ENCODE data around the gene SCGB3A1.

The SCGB3A1 gene

DNA sequence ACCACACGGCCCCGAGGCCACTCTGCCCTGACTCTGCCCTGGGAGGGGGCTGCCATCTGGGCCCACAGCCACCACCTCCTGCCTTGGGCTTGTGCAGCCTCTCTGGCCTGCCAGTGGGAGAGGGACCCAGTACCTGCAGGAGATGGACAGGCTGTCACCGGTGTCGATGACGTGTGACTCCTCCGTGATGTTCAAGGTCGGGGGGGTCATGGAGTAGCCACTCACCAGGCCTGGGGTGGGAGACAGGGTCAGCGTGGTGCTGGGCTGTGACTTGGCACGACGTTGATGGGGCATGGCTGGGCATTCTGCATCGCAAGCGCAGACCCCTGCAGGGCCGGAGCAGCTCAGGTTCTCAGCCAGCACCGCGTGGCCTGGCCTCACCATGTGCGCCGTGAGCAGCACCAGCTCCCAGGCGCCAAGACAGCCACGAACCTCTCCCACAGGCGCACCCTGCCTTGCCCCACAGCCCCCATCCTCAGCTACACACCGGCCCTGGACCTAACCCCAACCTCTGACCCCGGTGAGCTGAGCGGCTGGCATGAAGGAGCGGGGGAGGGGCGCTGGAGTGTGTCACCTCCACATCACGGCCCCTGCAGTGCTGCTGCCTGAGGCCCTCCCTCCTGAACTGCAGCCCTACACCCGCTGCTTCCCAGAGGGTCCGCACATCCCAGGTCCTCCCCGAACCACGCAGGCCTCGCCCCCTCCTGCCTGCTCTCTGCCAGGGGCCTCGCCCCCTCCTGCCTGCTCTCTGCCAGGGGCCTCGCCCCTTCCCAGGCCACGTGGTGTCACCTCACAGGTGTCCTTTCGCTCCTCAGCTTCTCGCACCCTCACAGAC is 40.5 kb upstream of the SCGB3A1 start:
- no peak for FAIRE-seq
- DNase-seq (ENCODE audit: insufficient read length, low spot score): no peak
- no peak for TF ChIP-seq TAF1 (IDR thresholded peaks at IDR 0.05; ENCODE audit: low read depth, low read length)
- TF ChIP-seq POLR2AphosphoS5 (IDR thresholded peaks at IDR 0.05; ENCODE audit: low read depth, low read length): no peak
- no peak for TF ChIP-seq POU2F2 (IDR thresholded peaks at IDR 0.05; ENCODE audit: low read depth, low read length)
- no peak for TF ChIP-seq PAX5 (IDR thresholded peaks at IDR 0.05; ENCODE audit: insufficient read depth, low read length, severe bottlenecking)
- no peak for TF ChIP-seq SPI1 (IDR thresholded peaks at IDR 0.05; ENCODE audit: low read depth, low read length)
- no peak for TF ChIP-seq POLR2A (IDR thresholded peaks at IDR 0.05; ENCODE audit: low read depth, low read length)

DNA sequence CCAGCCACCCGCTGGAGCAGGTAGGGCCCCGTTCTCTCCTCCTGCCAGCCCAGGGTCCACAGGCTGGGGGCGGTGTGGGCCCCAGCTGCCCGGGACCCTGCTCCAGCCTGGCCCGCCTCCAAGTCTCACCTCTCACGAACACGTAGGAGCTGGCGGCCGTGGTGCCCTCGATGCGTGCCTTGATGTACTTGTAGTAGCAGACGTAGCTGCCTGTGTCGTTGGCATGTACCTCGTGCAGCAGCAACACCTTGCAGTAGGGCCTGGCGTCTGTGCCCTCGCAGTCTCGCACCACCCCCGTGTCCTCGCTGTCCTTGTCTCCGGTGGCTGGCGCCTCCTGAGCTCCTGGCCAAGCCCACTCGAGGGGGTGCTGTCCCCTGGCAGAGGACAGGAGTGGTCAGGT is 39.1 kb upstream of the SCGB3A1 start:
- FAIRE-seq (no peak), DNase-seq (ENCODE audit: insufficient read length, low spot score) (no peak)
- TF ChIP-seq PAX5 (IDR thresholded peaks at IDR 0.05; ENCODE audit: insufficient read depth, low read length, severe bottlenecking) (no peak), POLR2A (IDR thresholded peaks at IDR 0.05; ENCODE audit: low read depth, low read length) (no peak), SPI1 (IDR thresholded peaks at IDR 0.05; ENCODE audit: low read depth, low read length) (no peak), POLR2AphosphoS5 (IDR thresholded peaks at IDR 0.05; ENCODE audit: low read depth, low read length) (no peak), TAF1 (IDR thresholded peaks at IDR 0.05; ENCODE audit: low read depth, low read length) (no peak), POU2F2 (IDR thresholded peaks at IDR 0.05; ENCODE audit: low read depth, low read length) (no peak)

DNA sequence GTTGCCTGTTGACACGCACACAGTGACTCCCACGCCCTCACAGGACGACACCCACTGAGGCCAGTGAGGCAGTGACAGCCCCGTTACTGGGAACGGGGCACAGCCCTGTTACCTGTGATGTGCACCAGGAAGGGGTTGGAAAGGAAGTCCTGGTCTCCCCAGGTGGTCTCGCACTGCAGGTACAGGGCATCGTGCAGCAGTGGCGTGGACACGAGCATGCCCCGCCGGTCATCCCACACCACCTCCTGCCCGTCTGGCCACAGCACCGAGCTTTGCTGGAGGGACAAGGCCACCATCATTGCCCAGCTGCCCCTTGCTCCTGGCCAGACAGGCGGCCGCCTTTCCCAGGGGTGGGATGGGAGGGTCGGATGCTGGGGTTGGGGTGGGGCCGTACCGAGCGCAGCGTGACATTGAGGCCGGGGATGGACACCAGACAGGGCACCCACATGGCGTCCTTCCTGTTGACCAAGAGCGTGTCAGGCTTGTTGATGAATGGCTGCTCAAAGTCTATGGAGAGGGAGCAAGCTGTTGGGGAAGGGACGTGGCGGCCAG is 38.6 kb upstream of the SCGB3A1 start:
- DNase-seq (ENCODE audit: insufficient read length, low spot score): no peak
- TF ChIP-seq POLR2A (IDR thresholded peaks at IDR 0.05; ENCODE audit: low read depth, low read length) (no peak), POU2F2 (IDR thresholded peaks at IDR 0.05; ENCODE audit: low read depth, low read length) (no peak), TAF1 (IDR thresholded peaks at IDR 0.05; ENCODE audit: low read depth, low read length) (no peak), SPI1 (IDR thresholded peaks at IDR 0.05; ENCODE audit: low read depth, low read length) (no peak), POLR2AphosphoS5 (IDR thresholded peaks at IDR 0.05; ENCODE audit: low read depth, low read length) (no peak), PAX5 (IDR thresholded peaks at IDR 0.05; ENCODE audit: insufficient read depth, low read length, severe bottlenecking) (no peak)
- no peak for FAIRE-seq

DNA sequence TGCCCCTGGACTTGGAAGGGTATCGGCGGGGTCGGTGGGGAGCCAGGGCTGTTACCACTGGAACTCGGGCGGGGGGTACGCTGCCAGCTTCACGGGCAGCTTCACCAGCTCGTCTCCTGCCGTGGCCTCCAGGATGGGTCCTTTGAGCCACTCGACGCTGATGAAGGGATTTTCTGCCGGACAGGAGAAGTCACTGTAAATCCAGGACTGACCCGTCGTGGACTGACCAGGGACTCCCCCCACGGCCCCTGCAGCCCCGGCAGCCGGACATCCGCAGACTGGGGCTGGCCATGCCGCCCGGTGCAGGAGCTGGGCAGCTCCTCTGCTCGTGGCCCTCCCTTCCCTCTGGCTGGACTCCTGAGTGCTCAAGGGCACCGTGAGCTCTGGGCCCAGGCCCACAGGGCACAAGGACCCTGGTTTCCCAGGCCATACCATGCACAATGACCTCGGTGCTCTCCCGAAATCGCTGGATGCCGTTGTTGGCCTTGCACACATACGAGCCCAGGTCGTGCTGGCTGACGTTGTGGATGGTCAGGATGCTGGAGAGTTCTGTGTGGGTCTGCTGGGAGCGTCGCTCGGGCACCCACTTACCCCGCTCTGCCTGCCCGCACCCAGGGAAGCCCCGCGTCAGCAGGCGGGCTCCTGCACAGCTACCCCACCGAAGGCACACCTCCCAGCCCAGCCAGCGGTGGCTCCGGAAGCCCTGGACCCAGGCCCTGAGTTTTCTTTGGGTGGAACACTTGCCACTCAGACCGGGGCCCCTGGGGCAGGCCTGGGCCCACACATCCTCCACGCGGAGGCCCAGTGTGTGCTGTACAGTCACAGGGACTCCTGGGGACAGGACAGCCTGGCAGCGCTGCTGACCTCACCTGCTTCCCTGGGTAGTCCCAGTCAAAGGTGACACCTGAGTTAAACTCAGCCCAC is 37.8 kb upstream of the SCGB3A1 start:
- TF ChIP-seq PAX5 (IDR thresholded peaks at IDR 0.05; ENCODE audit: insufficient read depth, low read length, severe bottlenecking) (no peak), TAF1 (IDR thresholded peaks at IDR 0.05; ENCODE audit: low read depth, low read length) (no peak), POLR2A (IDR thresholded peaks at IDR 0.05; ENCODE audit: low read depth, low read length) (no peak), POU2F2 (IDR thresholded peaks at IDR 0.05; ENCODE audit: low read depth, low read length) (no peak), SPI1 (IDR thresholded peaks at IDR 0.05; ENCODE audit: low read depth, low read length) (no peak), POLR2AphosphoS5 (IDR thresholded peaks at IDR 0.05; ENCODE audit: low read depth, low read length) (no peak)
- FAIRE-seq (no peak), DNase-seq (ENCODE audit: insufficient read length, low spot score) (no peak)

DNA sequence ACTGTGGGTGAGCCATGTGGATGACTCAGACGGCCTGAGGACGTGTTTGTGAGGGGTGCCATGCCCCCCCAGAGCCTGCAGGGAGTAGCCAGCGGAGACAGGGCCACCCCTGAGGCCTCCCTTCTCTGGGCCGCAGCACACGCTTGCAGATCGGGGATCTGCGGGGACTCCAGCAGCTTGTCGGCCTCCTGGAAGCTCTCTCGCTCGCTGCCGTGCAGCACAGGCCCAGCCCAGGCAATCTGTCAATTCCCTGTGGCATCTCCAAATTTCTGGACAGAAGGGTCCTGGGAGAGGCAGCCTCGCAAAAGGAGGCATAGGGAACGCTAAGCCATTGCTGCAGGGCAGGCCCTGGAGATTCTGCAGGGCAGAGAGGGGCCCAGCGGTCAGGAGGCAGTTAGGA is 36.9 kb upstream of the SCGB3A1 start:
- TF ChIP-seq PAX5 (IDR thresholded peaks at IDR 0.05; ENCODE audit: insufficient read depth, low read length, severe bottlenecking): no peak
- no peak for TF ChIP-seq POLR2A (IDR thresholded peaks at IDR 0.05; ENCODE audit: low read depth, low read length)
- no peak for TF ChIP-seq SPI1 (IDR thresholded peaks at IDR 0.05; ENCODE audit: low read depth, low read length)
- TF ChIP-seq TAF1 (IDR thresholded peaks at IDR 0.05; ENCODE audit: low read depth, low read length): no peak
- no peak for TF ChIP-seq POLR2AphosphoS5 (IDR thresholded peaks at IDR 0.05; ENCODE audit: low read depth, low read length)
- TF ChIP-seq POU2F2 (IDR thresholded peaks at IDR 0.05; ENCODE audit: low read depth, low read length): no peak
- FAIRE-seq (no peak), DNase-seq (ENCODE audit: insufficient read length, low spot score) (no peak)

DNA sequence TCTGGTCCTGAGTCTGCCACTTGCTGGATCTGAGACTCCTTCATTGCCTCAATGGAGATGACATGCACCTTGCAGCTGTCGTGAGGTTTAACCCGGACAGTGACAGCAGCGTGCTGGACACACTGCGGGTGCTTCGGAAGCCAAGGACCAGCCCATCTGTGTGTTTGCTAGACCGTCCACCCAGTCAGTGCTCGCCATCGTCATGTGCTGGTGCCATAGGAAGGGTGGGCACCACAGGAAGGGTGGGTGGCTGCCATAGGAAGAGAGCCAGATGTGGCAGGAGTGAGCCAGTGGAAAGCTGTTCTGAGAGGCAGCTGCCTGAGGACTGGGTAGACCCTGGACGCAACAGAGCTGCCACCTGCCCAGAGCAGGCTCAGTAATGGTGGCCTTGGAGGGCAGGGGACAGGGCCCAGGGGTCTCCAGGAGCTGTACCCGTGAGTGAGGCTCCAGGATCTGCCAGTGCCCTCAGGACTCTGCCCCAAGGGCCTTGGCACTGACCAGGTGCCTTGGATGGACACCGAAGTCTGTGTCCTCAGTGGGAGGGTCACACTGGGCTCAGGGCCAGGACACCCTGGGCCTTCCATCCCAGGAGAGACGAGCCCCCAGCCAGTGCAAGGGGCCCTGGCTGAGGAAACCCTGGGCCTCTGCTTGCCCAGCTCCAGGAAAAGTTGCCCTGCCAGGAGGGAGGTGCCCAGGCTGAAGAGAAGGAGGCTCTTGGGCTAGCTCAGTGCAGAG is 36.3 kb upstream of the SCGB3A1 start:
- TF ChIP-seq TAF1 (IDR thresholded peaks at IDR 0.05; ENCODE audit: low read depth, low read length): no peak
- no peak for TF ChIP-seq POLR2AphosphoS5 (IDR thresholded peaks at IDR 0.05; ENCODE audit: low read depth, low read length)
- TF ChIP-seq POU2F2 (IDR thresholded peaks at IDR 0.05; ENCODE audit: low read depth, low read length): no peak
- TF ChIP-seq PAX5 (IDR thresholded peaks at IDR 0.05; ENCODE audit: insufficient read depth, low read length, severe bottlenecking): no peak
- no peak for TF ChIP-seq SPI1 (IDR thresholded peaks at IDR 0.05; ENCODE audit: low read depth, low read length)
- TF ChIP-seq POLR2A (IDR thresholded peaks at IDR 0.05; ENCODE audit: low read depth, low read length): no peak
- FAIRE-seq (no peak), DNase-seq (ENCODE audit: insufficient read length, low spot score) (no peak)

DNA sequence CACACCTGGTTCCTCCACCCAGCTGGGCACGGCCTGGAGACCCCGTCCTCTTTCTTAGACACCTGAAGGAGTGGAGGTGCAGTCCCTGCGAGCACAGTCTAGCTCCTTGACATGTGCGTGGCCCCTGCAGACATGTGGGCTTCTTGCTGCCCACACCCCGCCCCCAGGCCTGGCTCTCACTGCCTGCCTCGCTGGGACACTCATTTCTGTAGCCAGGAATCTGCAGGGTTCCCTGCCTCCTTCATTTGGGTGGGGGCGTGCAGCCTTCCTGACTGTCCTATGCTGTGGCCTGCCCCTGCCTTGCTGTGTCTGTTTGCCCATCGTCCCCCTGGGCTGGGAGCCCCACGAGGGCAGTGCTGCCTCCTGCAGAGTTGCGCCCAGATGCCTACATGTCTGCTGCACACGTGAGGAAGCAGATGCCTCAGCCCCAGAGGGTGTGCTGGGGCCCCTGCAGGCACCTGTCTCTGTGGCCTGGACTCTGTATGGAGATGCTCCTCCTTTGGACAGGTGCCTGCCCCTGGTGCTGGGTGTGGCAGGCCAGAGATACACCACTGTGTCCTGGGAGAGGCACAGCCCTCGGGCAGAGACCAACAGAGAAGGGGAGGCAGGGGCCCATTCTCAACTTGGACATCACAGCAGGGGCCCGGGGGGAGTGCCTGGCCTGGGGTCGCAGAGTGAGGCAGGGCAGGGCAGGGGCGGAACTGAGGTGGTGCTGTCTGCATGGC is 35.5 kb upstream of the SCGB3A1 start:
- no peak for FAIRE-seq
- DNase-seq (ENCODE audit: insufficient read length, low spot score): no peak
- TF ChIP-seq SPI1 (IDR thresholded peaks at IDR 0.05; ENCODE audit: low read depth, low read length) (no peak), TAF1 (IDR thresholded peaks at IDR 0.05; ENCODE audit: low read depth, low read length) (no peak), POU2F2 (IDR thresholded peaks at IDR 0.05; ENCODE audit: low read depth, low read length) (no peak), POLR2AphosphoS5 (IDR thresholded peaks at IDR 0.05; ENCODE audit: low read depth, low read length) (no peak), POLR2A (IDR thresholded peaks at IDR 0.05; ENCODE audit: low read depth, low read length) (no peak), PAX5 (IDR thresholded peaks at IDR 0.05; ENCODE audit: insufficient read depth, low read length, severe bottlenecking) (no peak)

Data from GM12891 (cell line).